Common myeloid progenitor, CD34-positive (primary cell): ENCODE data around the gene CATSPERD.
A peak's percentile ranks its signal among the peaks of the same experiment; 100 is the strongest.
"Not testable (repeated sequence)": the region's sequence is repeated elsewhere in the genome, so short reads cannot be mapped to it uniquely, and the experiment has no call there.

Experiments used
- CTCF ChIA-PET: fragments of 350-600 bp; sonication (Branson Sonifier 250); formaldehyde crosslinking; loops from one replicate; lab custom pipeline; 2021; ENCODE audit warnings: antibody characterized with exemption; lab: Charles Lee
- POLR2A ChIA-PET: fragments of 350-600 bp; sonication (Branson Sonifier 250); formaldehyde crosslinking; loops from one replicate; lab custom pipeline; 2021; ENCODE audit warnings: antibody characterized with exemption; lab: Charles Lee
- DNase-seq, 3 donors: peaks; one replicate each; pipeline versions ENCODE4 v3.0.0 to v3.0.0-alpha.2; 2013
- H3K27ac ChIP-seq, 2 experiments: 1 replicate in 1 of 2; 2 replicates in 1 of 2; pipeline ENCODE4 v1.7.0; 2013; ENCODE audit warnings: inconsistent platforms in 2 of 2, low read length in 2 of 2, mild to moderate bottlenecking in 2 of 2, low read depth in 1 of 2, moderate library complexity in 1 of 2; ENCODE audit not compliant: severe bottlenecking in 2 of 2, insufficient read depth in 1 of 2, poor library complexity in 1 of 2
- H3K27me3 ChIP-seq, 5 experiments: replicated peaks in 2 of 5; 1 replicate in 3 of 5; 2 replicates in 2 of 5; pipeline versions ENCODE4 v1.6.1 to v1.7.0; 2013; ENCODE audit warnings: low read length in 4 of 5, mild to moderate bottlenecking in 2 of 5, moderate library complexity in 2 of 5, inconsistent platforms in 1 of 5; ENCODE audit not compliant: insufficient read depth in 5 of 5, control insufficient read depth in 4 of 5
- H3K36me3 ChIP-seq, 4 experiments: 1 replicate in 2 of 4; 2 replicates in 2 of 4; pipeline versions ENCODE4 v1.6.1 to v1.7.0; 2013; ENCODE audit warnings: low read length in 3 of 4, control low read depth in 1 of 4, mild to moderate bottlenecking in 1 of 4; ENCODE audit not compliant: control insufficient read depth in 4 of 4, insufficient read depth in 4 of 4
- H3K4me1 ChIP-seq, 4 experiments: 1 replicate in 3 of 4; 2 replicates in 1 of 4; pipeline versions ENCODE4 v1.6.1 to v1.7.1; 2013; ENCODE audit warnings: low read length in 3 of 4, mild to moderate bottlenecking in 3 of 4, control low read depth in 1 of 4, inconsistent platforms in 1 of 4, moderate library complexity in 1 of 4; ENCODE audit not compliant: control insufficient read depth in 4 of 4, insufficient read depth in 4 of 4; ENCODE audit errors: control extremely low read depth in 1 of 4
- H3K4me3 ChIP-seq, 7 experiments: 1 replicate in 4 of 7; 2 replicates in 3 of 7; pipeline versions ENCODE4 v1.5.1 to v1.7.0; 2013; ENCODE audit warnings: mild to moderate bottlenecking in 7 of 7, low read length in 6 of 7, moderate library complexity in 6 of 7, inconsistent platforms in 2 of 7, low read depth in 2 of 7, control low read depth in 1 of 7; ENCODE audit not compliant: insufficient read depth in 4 of 7, control insufficient read depth in 1 of 7; ENCODE audit errors: extremely low read depth in 1 of 7
- H3K9me3 ChIP-seq, 5 experiments: 1 replicate in 4 of 5; 2 replicates in 1 of 5; pipeline versions ENCODE4 v1.6.1 to v1.7.1; 2013; ENCODE audit warnings: low read length in 4 of 5, mild to moderate bottlenecking in 2 of 5, inconsistent platforms in 1 of 5, low read depth in 1 of 5, moderate library complexity in 1 of 5; ENCODE audit not compliant: control insufficient read depth in 4 of 5, insufficient read depth in 2 of 5; ENCODE audit errors: control extremely low read depth in 1 of 5
- WGBS: methylation state at CpG from one replicate; pipeline ENCODE4 v1.1.5; 2013; ENCODE audit not compliant: insufficient coverage; 5-methylcytosine and 5-hydroxymethylcytosine counted together

The CATSPERD gene

GRCh38 chr19:5718037-5718578 lies 2.3 kb upstream of the CATSPERD start:
- no peaks in the 10 kb centered on the region for H3K27me3 ChIP-seq
- WGBS = 97% methylated on average over 10 of the region's 14 CpGs
- H3K4me1 ChIP-seq = peaks cover 4 to 26% (median 18%) of the 10 kb centered on the region in 4 experiments
- H3K27ac ChIP-seq = peak overlapping the region; percentile 84 to 93
- peak overlapping the region in 4 of 7 experiments; percentile 80 to 96 (median 94) for H3K4me3 ChIP-seq
- no peak for DNase-seq
- H3K9me3 ChIP-seq = no peaks in the 10 kb centered on the region
- CTCF ChIA-PET = interaction anchor here (0.6 to 1.5 kb wide), 2 partner anchors 28 to 254 kb away, joined by 3 to 5 read pairs; partner anchors contain the start of gene RPL36
- POLR2A ChIA-PET = interaction anchor here (0.9 kb wide), 1 partner anchor 27 kb away, joined by 3 read pairs; no protein-coding TSS in a partner anchor
- H3K36me3 ChIP-seq = peaks cover 0 to 24% (median 12%) of the 10 kb centered on the region in 4 experiments

- H3K27me3 ChIP-seq = no peaks in the 10 kb centered on the region
- peak overlapping the region; percentile 84 to 93 for H3K27ac ChIP-seq
- CTCF ChIA-PET = interaction anchor here (0.6 to 1.5 kb wide), 3 partner anchors 10 to 253 kb away, joined by 3 to 5 read pairs (median 5); partner anchors contain the start of gene RPL36
- no peaks in the 10 kb centered on the region for H3K9me3 ChIP-seq
- POLR2A ChIA-PET = interaction anchor here (0.5 to 0.9 kb wide), 2 partner anchors 28 to 82 kb away, joined by 3 read pairs; no protein-coding TSS in a partner anchor
- peaks cover 0 to 20% (median 9%) of the 10 kb centered on the region in 4 experiments for H3K36me3 ChIP-seq
- peak in 2 of 3 donors; percentile 37 to 43 for DNase-seq
- 41% methylated on average over 6 of the region's 11 CpGs for WGBS
- H3K4me1 ChIP-seq = peaks cover 4 to 26% (median 18%) of the 10 kb centered on the region in 4 experiments
- H3K4me3 ChIP-seq = peak overlapping the region in 6 of 7 experiments; percentile 65 to 96 (median 92)
Observed at GRCh38 chr19:5718579-5719273, 1.7 kb upstream of the CATSPERD start.

GRCh38 chr19:5719274-5719960 lies 1.0 kb upstream of the CATSPERD start:
- Histone ChIP-seq H3K27ac (peak overlapping the region; percentile 84 to 93), H3K27me3 (no peaks in the 10 kb centered on the region), H3K4me3 (peak overlapping the region; percentile 65 to 96 (median 92)), H3K36me3 (peaks cover 0 to 15% (median 7%) of the 10 kb centered on the region in 4 experiments), H3K4me1 (peaks cover 4 to 26% (median 18%) of the 10 kb centered on the region in 4 experiments), H3K9me3 (no peaks in the 10 kb centered on the region)
- 0% methylated on average over 41 of the region's 58 CpGs for WGBS
- peak in 2 of 3 donors; percentile 18 to 24 for DNase-seq
- ChIA-PET POLR2A (interaction anchor here (0.5 to 1.0 kb wide), 6 partner anchors 8 to 130 kb away, joined by 3 to 8 read pairs (median 4); partner anchors contain the start of gene RPL36), CTCF (interaction anchor here (1.0 to 2.6 kb wide), 2 partner anchors 10 to 31 kb away, joined by 5 to 16 read pairs; partner anchors contain the start of gene RPL36)

GRCh38 chr19:5727453-5728050 lies 7.1 kb downstream of the CATSPERD start:
- no peaks in the 10 kb centered on the region for H3K4me1 ChIP-seq
- no peak overlapping the region for H3K27ac ChIP-seq
- no peaks in the 10 kb centered on the region for H3K36me3 ChIP-seq
- H3K9me3 ChIP-seq = peaks cover 0 to 2% (median 0%) of the 10 kb centered on the region in 5 experiments
- CTCF ChIA-PET = no interaction called here
- H3K27me3 ChIP-seq = no peaks in the 10 kb centered on the region
- 96% methylated on average over 2 of the region's 4 CpGs for WGBS
- no peak for DNase-seq
- POLR2A ChIA-PET = no interaction called here
- no peak overlapping the region for H3K4me3 ChIP-seq

- H3K4me3 ChIP-seq, POLR2A ChIA-PET, H3K9me3 ChIP-seq, H3K4me1 ChIP-seq, H3K27me3 ChIP-seq, H3K36me3 ChIP-seq, H3K27ac ChIP-seq, DNase-seq: not testable (repeated sequence)
- CTCF ChIA-PET = interaction anchor here (0.6 kb wide), 1 partner anchor 317 kb away, joined by 3 read pairs; no protein-coding TSS in a partner anchor
- 100% methylated on average over 2 of the region's 2 CpGs for WGBS
Observed at GRCh38 chr19:5733172-5733571, 12.7 kb downstream of the CATSPERD start.

- CTCF ChIA-PET = no interaction called here
- H3K36me3 ChIP-seq = no peaks in the 10 kb centered on the region
- H3K27me3 ChIP-seq = no peaks in the 10 kb centered on the region
- WGBS = 90% methylated on average over 5 of the region's 8 CpGs
- DNase-seq = no peak
- POLR2A ChIA-PET = no interaction called here
- H3K9me3 ChIP-seq = no peaks in the 10 kb centered on the region
- H3K4me3 ChIP-seq = no peak overlapping the region
- no peak overlapping the region for H3K27ac ChIP-seq
- H3K4me1 ChIP-seq = no peaks in the 10 kb centered on the region
Observed at GRCh38 chr19:5738423-5738822, 18.0 kb downstream of the CATSPERD start.
